ENCODE data around the gene EZH2. TPM values are rescaled to one million over a fixed set of nuclear protein-coding genes. Genes with fewer than 3 reads are reported as not detected.

Gene EZH2
- total RNA-seq, 1 donor from 2014 or later: 0.99 TPM

- H3K4me1 ChIP-seq: no peaks in the 10 kb centered on the region
- TF ChIP-seq, protein P1, sequence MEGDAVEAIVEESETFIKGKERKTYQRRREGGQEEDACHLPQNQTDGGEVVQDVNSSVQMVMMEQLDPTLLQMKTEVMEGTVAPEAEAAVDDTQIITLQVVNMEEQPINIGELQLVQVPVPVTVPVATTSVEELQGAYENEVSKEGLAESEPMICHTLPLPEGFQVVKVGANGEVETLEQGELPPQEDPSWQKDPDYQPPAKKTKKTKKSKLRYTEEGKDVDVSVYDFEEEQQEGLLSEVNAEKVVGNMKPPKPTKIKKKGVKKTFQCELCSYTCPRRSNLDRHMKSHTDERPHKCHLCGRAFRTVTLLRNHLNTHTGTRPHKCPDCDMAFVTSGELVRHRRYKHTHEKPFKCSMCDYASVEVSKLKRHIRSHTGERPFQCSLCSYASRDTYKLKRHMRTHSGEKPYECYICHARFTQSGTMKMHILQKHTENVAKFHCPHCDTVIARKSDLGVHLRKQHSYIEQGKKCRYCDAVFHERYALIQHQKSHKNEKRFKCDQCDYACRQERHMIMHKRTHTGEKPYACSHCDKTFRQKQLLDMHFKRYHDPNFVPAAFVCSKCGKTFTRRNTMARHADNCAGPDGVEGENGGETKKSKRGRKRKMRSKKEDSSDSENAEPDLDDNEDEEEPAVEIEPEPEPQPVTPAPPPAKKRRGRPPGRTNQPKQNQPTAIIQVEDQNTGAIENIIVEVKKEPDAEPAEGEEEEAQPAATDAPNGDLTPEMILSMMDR (IDR thresholded peaks at IDR 0.05; ENCODE audit: borderline replicate concordance): no peak
- intact Hi-C loops (cut with micrococcal nuclease): no loop called here
- H3K36me3 ChIP-seq: peaks cover 57% of the 10 kb centered on the region
- DNase-seq: no peak
- no peaks in the 10 kb centered on the region for H3K9me3 ChIP-seq (replicated peaks)
- H3K4me3 ChIP-seq: no peak overlapping the region
- H3K27me3 ChIP-seq (ENCODE audit: low read depth): no peaks in the 10 kb centered on the region
- no peak overlapping the region for H3K27ac ChIP-seq (replicated peaks)
Observed at GRCh38 chr7:148804343-148805235, 79.5 kb downstream of the EZH2 start.

DNA sequence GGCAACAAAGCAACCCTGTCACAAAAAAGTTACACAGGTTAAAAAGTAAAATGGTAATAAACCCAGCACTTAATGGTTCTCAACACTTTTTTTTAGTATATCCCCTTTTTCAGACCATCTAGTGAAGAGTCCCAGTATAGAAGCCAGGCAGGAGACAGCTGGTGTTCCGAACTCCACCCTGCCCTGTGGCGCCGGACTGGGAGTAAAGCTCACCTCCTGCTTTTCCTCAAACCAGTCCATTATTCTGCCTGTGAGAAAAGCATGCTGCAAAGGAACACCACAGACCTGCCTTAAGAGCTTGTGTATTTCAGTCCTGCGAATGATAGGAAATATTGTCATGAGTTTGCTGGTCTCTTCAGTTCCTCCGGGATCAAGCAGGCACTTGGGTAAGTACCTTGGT is 81.0 kb downstream of the EZH2 start:
- Histone ChIP-seq H3K4me1 (no peaks in the 10 kb centered on the region), H3K4me3 (no peak overlapping the region), H3K27me3 (ENCODE audit: low read depth) (no peaks in the 10 kb centered on the region), H3K27ac (replicated peaks) (no peak overlapping the region), H3K36me3 (peaks cover 64% of the 10 kb centered on the region), H3K9me3 (replicated peaks) (no peaks in the 10 kb centered on the region)
- no peak for DNase-seq
- intact Hi-C loops (cut with micrococcal nuclease): no loop called here
- TF ChIP-seq, protein P1 (IDR thresholded peaks at IDR 0.05; ENCODE audit: borderline replicate concordance): no peak

DNA sequence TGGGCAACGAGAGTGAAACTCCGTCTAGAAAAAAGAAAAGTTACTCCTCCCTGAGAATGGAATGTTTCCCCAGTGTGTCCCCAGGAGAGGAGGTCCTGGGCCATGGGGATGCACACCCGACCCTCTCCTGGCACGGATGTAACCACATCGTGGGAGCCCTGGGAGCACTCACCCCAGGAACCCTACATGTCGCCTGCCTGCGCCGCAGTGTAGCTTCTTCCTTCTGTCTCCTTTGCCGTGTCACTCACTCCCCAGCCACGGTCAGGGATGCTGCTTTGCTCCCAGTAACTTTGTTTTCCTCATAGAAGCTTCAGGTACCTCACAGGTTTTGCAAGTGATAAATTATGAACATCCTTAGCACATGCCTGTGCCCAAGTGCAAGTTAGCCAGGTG is 82.0 kb downstream of the EZH2 start:
- H3K36me3 ChIP-seq: peaks cover 69% of the 10 kb centered on the region
- intact Hi-C loops (cut with micrococcal nuclease): no loop called here

DNA sequence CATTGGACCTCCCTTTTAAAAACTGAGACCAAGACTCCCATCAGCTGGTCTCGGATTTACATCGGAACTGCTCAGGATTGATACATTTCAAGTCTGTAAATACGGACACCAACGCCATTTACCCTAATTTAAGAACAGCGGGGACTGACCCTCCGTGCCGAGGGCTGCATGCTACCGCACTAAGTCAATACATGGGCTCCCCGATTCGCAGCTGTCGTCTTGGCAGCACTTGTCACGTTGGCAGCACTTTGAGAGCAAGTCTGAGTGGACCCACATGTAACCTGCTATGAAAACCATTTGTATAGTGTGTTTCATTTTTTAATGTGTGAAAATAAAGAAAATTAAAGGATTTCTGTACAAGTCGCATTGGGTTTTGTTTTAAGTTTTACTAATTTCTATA is 83.4 kb downstream of the EZH2 start:
- Histone ChIP-seq H3K4me1 (no peaks in the 10 kb centered on the region), H3K36me3 (peaks cover 76% of the 10 kb centered on the region), H3K4me3 (no peak overlapping the region), H3K27me3 (ENCODE audit: low read depth) (no peaks in the 10 kb centered on the region), H3K9me3 (replicated peaks) (no peaks in the 10 kb centered on the region), H3K27ac (replicated peaks) (no peak overlapping the region)
- no peak for DNase-seq
- intact Hi-C loops (cut with micrococcal nuclease): no loop called here
- TF ChIP-seq, protein P1 (IDR thresholded peaks at IDR 0.05; ENCODE audit: borderline replicate concordance): no peak

More for the DNA sequence above, 82.0 kb downstream of the EZH2 start:
- no peaks in the 10 kb centered on the region for H3K9me3 ChIP-seq (replicated peaks)
- no peaks in the 10 kb centered on the region for H3K27me3 ChIP-seq (ENCODE audit: low read depth)
- TF ChIP-seq, protein P1 (IDR thresholded peaks at IDR 0.05; ENCODE audit: borderline replicate concordance): no peak
- no peak for DNase-seq
- H3K4me1 ChIP-seq: no peaks in the 10 kb centered on the region
- H3K4me3 ChIP-seq: no peak overlapping the region
- H3K27ac ChIP-seq (replicated peaks): no peak overlapping the region

GRCh38 chr7:148799893-148800555 is 84.1 kb downstream of the EZH2 start:
- Histone ChIP-seq H3K36me3 (peaks cover 83% of the 10 kb centered on the region), H3K27me3 (ENCODE audit: low read depth) (no peaks in the 10 kb centered on the region)
- DNase-seq: no peak

More at GRCh38 chr7:148799893-148800555, 84.1 kb downstream of the EZH2 start:
- intact Hi-C loops (cut with micrococcal nuclease): no loop called here
- TF ChIP-seq, protein P1 (IDR thresholded peaks at IDR 0.05; ENCODE audit: borderline replicate concordance): no peak
- no peaks in the 10 kb centered on the region for H3K4me1 ChIP-seq
- no peaks in the 10 kb centered on the region for H3K9me3 ChIP-seq (replicated peaks)
- H3K27ac ChIP-seq (replicated peaks): no peak overlapping the region
- H3K4me3 ChIP-seq: no peak overlapping the region
